ELR (cell line): ENCODE data around the gene ETF1.

Source experiments
- DNase-seq: peaks from one replicate; pipeline ENCODE4 v3.0.0-alpha.2; 2015; ENCODE audit warnings: low read depth

Gene ETF1

GRCh38 chr5:138563340-138564118, 20.5 kb upstream of the ETF1 start:
- DNase-seq = no peak

- DNase-seq = no peak
Observed at GRCh38 chr5:138560971-138561370, 17.9 kb upstream of the ETF1 start.

GRCh38 chr5:138559937-138560336, 16.9 kb upstream of the ETF1 start:
- no peak for DNase-seq

- DNase-seq = no peak
Observed at GRCh38 chr5:138557677-138558076, 14.6 kb upstream of the ETF1 start.

- no peak for DNase-seq
Observed at GRCh38 chr5:138554143-138554542, 11.1 kb upstream of the ETF1 start.

GRCh38 chr5:138553437-138554095, 10.5 kb upstream of the ETF1 start:
- no peak for DNase-seq

- DNase-seq = no peak
Observed at GRCh38 chr5:138552657-138553056, 9.6 kb upstream of the ETF1 start.

GRCh38 chr5:138549414-138549813, 6.4 kb upstream of the ETF1 start:
- no peak for DNase-seq

- DNase-seq = peak; percentile 70
Observed at GRCh38 chr5:138545919-138546562, 3.0 kb upstream of the ETF1 start.

- peak; percentile 74 for DNase-seq
Observed at GRCh38 chr5:138544181-138545134, 1.4 kb upstream of the ETF1 start.

- peak; percentile 86 for DNase-seq
Observed at GRCh38 chr5:138543730-138544104, 681 bp upstream of the ETF1 start.

- DNase-seq = peak; percentile 41
Observed at GRCh38 chr5:138542180-138542955, 668 bp downstream of the ETF1 start.

- DNase-seq = no peak
Observed at GRCh38 chr5:138541511-138542179, 1.4 kb downstream of the ETF1 start.

- DNase-seq = no peak
Observed at GRCh38 chr5:138539791-138540190, 3.2 kb downstream of the ETF1 start.

- no peak for DNase-seq
Observed at GRCh38 chr5:138538943-138539627, 4.0 kb downstream of the ETF1 start.

- peak; percentile 46 for DNase-seq
Observed at GRCh38 chr5:138536665-138537315, 6.2 kb downstream of the ETF1 start.

GRCh38 chr5:138536215-138536614, 6.8 kb downstream of the ETF1 start:
- DNase-seq = no peak

- no peak for DNase-seq
Observed at GRCh38 chr5:138533973-138534941, 8.8 kb downstream of the ETF1 start.
